GM10248 (cell line): ENCODE measurements around the gene LRBA.

ENCODE experiments used
- CTCF ChIA-PET: fragments of 300-600 bp; sonication (Branson Sonifier 250); formaldehyde crosslinking; extraction: SDS; loops from one replicate; lab custom pipeline; 2021; ENCODE audit warnings: antibody characterized with exemption; lab: Yijun Ruan, JAX
- POLR2A ChIA-PET: fragments of 350-650 bp; sonication (Branson Sonifier 250); formaldehyde crosslinking; extraction: SDS; loops from one replicate; lab custom pipeline; 2020; ENCODE audit warnings: antibody characterized with exemption; lab: Yijun Ruan, JAX
- DNase-seq: peaks from one replicate; pipeline ENCODE4 v3.0.0; 2012; ENCODE audit errors: extremely low spot score
- TF ChIP-seq, protein P1 (sequence below): IDR thresholded peaks from 2 replicates; pipeline ENCODE4 v1.5.1; 2012; ENCODE audit warnings: mild to moderate bottlenecking, low read depth; ENCODE audit errors: extremely low read depth, missing control alignments, control extremely low read depth

The LRBA gene

DNA sequence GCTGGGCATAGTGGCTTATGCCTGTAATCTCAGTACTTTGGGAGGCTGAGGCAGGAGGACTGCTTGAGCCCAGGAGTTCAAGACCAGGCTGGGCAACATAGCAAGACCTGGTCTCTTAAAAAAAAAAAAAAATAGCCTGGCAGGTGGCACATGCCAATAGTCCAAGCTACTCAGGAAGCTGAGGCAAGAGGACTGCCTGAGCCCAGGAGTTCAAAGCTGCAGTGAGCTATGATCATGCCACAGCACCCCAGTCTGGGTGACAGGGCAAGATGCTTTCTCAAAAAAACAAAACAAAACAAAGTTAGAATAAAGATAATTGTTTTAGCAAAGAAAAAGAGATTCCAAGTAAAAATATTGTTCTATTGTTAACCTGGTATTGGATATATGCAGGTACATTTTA lies 75.0 kb downstream of the LRBA start:
- TF ChIP-seq, protein P1, sequence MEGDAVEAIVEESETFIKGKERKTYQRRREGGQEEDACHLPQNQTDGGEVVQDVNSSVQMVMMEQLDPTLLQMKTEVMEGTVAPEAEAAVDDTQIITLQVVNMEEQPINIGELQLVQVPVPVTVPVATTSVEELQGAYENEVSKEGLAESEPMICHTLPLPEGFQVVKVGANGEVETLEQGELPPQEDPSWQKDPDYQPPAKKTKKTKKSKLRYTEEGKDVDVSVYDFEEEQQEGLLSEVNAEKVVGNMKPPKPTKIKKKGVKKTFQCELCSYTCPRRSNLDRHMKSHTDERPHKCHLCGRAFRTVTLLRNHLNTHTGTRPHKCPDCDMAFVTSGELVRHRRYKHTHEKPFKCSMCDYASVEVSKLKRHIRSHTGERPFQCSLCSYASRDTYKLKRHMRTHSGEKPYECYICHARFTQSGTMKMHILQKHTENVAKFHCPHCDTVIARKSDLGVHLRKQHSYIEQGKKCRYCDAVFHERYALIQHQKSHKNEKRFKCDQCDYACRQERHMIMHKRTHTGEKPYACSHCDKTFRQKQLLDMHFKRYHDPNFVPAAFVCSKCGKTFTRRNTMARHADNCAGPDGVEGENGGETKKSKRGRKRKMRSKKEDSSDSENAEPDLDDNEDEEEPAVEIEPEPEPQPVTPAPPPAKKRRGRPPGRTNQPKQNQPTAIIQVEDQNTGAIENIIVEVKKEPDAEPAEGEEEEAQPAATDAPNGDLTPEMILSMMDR, result no peak
- CTCF ChIA-PET, result no interaction called here
- POLR2A ChIA-PET, result interaction anchor here (0.7 kb wide), 1 partner anchor 40 kb away, joined by 6 read pairs; no protein-coding TSS in a partner anchor
- no peak for DNase-seq

DNA sequence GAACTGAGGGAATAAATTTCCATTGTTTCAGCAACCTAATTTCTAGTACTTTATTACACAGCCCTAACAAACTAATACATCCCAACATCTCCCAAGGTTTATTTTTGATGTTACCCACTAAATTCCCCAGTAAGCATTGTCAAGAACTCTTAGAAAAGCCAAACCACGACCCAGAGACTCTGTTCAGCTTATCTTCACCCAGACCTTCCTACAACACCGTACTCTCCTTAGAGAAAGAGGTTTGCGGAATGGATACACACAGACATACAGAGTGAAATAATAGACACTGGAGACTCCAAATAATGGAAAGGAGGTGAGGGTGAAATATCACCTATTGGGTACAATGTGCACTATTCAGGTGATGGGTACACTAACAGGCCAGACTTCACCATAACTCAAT lies 75.6 kb downstream of the LRBA start:
- TF ChIP-seq, protein P1, result no peak
- ChIA-PET POLR2A (no interaction called here), CTCF (interaction anchor here (1.4 kb wide), 1 partner anchor 38 kb away, joined by 3 read pairs; no protein-coding TSS in a partner anchor)
- no peak for DNase-seq

DNA sequence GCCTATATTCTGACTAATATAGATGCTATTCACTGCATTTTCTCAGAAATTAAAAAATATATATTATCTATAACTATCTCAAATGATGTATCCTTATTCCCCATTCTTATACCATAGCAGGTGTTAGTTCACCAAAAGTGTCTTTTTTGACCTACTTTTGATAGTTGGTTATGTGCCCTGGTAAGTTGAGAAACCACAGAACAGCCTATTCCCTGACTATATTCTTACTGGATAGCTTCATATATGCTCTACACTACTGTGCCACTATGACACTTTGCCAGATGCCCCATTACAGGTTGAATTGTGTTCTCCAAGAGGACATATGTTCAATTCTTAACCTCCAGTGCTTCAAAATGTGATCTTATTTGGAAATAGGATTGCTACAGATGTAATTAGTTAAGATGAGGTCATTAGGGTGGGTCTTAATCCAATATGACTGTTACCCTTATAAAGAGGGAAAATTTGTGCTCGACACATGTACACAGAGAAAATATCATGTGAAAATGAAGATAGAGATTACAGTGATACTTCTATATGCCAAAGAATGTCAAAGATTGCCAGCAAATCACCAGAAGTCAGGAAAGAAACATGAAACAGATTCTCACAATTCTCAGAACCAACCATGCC lies 76.1 kb downstream of the LRBA start:
- TF ChIP-seq, protein P1, result no peak
- ChIA-PET POLR2A (no interaction called here), CTCF (interaction anchor here (0.9 to 1.4 kb wide), 2 partner anchors 38 to 51 kb away, joined by 3 read pairs; no protein-coding TSS in a partner anchor)
- DNase-seq, result no peak

DNA sequence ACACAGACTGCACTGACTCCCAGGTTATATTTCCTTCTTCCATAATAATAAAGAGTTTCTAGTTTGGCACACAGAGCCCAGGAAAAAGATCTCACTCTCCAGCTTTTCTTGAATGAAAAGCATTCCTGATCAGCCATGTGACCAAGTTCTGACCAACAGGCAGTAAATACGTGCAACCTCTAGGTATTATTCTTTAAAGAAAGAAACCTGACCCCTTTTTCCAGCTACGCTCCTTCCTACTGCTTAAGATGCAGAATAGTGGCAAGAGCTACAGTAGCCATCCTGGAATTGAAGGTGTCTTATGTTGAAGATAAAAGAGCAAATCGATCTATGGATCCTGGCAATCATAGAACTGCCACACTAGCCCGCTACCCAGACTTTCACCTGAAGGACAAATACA lies 76.7 kb downstream of the LRBA start:
- POLR2A ChIA-PET, result no interaction called here

DNA sequence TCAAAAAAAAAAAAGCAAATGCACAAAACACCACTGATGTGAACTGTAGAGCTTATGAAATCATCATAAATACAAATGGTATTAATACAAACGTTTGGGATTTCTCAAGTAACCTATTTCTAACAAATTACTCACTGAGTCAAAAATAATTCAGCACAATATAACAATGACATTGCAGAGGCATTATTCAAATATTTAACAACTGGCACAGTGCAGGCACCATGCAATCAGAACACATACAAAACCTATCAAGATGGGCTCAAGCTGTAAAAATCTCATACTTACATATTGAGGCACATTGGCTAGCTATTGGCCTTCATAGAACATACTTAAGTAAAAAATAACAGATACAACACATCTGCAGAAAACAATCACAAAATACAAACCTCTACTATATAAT lies 81.1 kb downstream of the LRBA start:
- TF ChIP-seq, protein P1, result no peak
- ChIA-PET CTCF (interaction anchor here (1.4 kb wide), 1 partner anchor 14 kb away, joined by 4 read pairs; no protein-coding TSS in a partner anchor), POLR2A (interaction anchor here (0.6 to 0.7 kb wide), 2 partner anchors 24 to 76 kb away, joined by 6 to 7 read pairs; no protein-coding TSS in a partner anchor)
- DNase-seq, result no peak

More for the DNA sequence above, 76.7 kb downstream of the LRBA start:
- DNase-seq, result no peak
- TF ChIP-seq, protein P1, result no peak
- CTCF ChIA-PET, result interaction anchor here (0.9 to 1.4 kb wide), 3 partner anchors 24 to 50 kb away, joined by 3 read pairs; no protein-coding TSS in a partner anchor

DNA sequence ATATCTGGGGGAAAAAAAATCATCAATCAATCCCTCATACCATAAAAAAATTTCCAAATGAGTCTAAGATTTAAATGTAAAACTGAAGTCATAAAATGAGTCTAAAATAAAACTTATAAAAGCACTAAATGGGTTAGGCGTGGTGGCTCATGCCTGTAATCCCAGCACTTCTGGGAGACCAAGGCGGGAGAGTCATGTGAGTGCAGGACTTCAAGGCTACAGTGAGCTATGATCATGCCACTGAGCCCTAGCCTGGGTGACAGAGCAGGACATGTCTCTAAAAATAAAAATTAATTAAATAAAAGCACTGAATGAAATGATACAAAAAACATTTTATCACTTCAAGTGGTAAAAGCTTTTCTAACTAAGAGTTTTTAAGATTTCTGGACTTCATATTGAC lies 83.3 kb downstream of the LRBA start:
- POLR2A ChIA-PET, result no interaction called here
- CTCF ChIA-PET, result interaction anchor here (0.6 to 1.3 kb wide), 2 partner anchors 14 to 863 kb away, joined by 3 to 4 read pairs; no protein-coding TSS in a partner anchor

More for the DNA sequence above, 83.3 kb downstream of the LRBA start:
- TF ChIP-seq, protein P1, result no peak
- DNase-seq, result no peak
